ENCODE measurements around the gene SLIT1.

The SLIT1 gene

DNA sequence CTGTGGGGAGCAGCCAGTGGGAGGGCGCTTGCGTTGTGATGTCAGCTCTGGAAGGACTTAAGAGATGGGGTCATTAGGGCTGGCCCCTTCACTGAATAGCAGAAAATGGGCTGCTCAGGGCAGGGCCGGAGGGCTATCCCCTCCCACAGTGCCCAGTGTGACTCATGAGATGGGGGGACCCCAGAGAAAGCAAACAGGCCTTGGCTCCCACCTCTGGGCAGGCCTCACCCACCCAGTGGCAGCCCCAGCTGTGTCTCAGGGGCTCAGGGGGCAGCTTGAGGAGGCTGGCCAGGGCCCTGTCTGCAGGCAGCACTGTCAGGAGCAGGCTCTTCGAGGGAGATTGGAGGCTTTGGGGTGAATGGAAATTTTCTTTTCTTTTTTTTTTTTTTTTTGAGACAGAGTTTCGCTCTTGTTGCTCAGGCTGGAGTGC, 168.3 kb downstream of the SLIT1 start:
- no peak for DNase-seq

DNA sequence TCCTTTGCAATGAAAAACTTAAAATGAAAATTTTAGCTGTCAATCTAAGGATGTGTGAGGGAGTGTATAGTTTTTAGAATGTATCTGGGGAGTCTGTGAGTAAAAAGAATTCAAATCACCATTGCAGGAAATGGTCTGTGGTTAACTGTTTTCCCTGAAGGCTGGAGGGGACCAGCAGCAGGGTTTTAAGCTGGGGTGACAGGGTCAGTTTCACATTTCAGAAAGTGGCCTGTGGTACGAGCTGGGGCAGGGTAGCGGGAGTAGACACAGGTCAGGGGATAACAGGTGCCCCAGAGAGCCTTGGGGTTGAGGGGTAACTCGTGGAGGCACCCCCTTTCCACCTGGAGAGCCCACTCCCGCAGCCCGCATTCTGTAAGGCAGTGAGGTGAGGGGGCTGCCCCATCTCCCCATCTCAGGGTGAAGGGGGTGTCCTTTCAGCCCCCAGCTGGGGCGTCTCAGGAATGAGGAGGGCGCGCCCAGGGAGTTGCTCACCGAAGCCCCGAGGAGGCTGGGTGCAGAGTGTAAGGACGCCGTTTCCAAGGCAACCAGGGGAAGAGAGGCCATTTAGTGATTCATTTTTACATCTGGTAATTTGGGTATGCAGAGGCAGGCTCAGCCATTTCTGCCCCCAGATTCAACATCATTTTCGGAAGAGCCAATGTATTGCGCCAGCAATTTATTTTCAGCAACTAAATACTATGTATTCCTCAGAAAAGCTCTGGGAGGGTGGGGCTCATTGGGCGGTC, 168.9 kb downstream of the SLIT1 start:
- no peak for DNase-seq

DNA sequence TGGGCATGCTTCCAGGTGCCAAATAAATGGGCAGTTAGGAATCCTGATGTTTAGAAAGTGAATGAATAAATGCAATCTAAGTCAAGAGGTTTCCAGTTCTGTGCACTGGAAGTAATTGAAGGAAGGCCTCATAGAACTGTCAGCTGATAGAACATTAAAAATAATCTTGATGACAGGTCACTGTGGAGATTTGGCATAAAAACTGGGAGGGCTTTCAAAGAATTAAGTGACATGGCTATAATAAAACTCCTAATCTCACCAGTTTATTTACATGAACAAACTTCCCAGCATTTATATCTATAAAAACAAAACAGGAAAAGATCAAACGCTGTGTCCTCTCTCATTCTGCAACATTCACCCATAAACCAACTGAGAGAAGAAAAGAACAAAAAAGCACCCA, 170.5 kb downstream of the SLIT1 start:
- no peak for DNase-seq

DNA sequence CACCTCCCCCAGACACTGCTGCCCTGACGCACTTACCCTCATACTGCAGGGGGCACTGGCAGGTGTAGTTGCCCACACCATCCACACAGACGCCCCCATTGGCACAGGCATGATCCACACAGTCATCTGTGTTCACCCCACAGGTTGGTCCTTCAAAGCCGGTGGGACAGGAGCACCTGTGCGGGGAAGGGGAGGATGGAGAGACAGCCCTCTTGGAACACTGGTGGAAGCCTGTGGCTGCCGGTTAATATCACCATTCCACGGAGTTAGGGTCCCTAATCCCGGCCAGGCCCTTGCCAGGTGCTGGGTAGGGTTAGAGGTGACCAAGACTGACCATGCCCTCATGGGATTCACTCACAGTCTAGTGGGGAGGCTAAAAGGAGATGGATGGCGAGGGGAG, 171.8 kb downstream of the SLIT1 start:
- DNase-seq = no peak

DNA sequence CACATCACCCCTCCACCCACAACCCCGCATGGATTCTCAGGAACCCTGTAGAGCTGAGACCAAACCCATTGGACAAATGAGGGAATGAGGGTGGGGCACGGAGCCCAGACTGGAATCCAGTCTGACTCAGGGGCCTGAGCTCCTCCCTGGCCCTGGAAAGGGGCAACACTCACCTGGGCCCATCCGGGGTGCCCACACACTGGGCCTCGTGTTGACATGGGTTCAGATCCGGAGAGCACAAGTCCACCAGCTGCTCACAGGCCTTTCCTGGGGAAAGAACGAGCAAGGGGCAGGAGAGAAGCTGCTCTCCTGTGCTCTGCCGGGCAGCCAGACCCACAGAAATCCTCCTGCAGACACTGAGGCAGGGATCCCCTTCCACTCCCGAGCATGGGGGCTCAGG, 172.2 kb downstream of the SLIT1 start:
- no peak for DNase-seq

GRCh38 chr10:97012470-97012869, 173.3 kb downstream of the SLIT1 start:
- DNase-seq = no peak

DNA sequence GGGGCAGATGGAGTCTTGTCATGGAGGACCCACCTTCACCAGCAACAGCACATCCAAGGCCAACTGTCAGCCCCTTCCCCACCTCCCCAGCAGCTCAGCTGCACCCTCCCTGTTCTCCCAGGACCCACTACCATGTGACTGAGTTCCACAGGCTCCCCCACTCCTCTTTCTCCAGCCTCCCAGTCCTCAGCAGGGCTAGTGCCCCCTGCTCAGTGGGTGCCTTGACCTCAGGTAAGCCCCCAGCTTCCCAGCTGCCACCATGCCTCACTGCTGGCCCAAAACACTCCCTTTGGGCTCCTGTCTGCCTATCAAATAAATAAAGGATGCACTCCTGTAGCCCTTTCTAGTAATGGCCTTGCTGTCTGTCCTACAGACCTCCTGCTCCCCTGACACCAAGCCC, 174.4 kb downstream of the SLIT1 start:
- DNase-seq = no peak

- DNase-seq = no peak
Observed at GRCh38 chr10:97010695-97011206, 175.0 kb downstream of the SLIT1 start.

DNA sequence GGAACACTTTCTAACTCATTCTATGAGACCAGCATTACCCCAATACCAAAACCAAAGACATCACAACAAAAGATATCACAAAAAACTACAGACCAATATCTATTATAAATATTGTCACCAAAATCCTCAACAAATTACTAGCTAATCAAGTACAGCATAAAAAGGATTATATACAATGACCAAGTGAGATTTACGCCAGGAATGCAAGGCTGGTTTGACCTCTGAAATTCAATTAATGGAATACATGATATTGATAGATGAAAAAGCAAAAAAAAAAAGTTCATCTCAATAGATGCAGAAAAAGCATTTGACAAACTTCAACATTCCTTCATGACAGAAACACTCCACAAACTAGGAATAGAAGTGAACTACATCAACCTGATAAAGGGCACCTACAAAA, 178.3 kb downstream of the SLIT1 start:
- no peak for DNase-seq

GRCh38 chr10:97006364-97006763, 179.4 kb downstream of the SLIT1 start:
- DNase-seq = no peak

- no peak for DNase-seq
Observed at GRCh38 chr10:97005349-97005748, 180.4 kb downstream of the SLIT1 start.

DNA sequence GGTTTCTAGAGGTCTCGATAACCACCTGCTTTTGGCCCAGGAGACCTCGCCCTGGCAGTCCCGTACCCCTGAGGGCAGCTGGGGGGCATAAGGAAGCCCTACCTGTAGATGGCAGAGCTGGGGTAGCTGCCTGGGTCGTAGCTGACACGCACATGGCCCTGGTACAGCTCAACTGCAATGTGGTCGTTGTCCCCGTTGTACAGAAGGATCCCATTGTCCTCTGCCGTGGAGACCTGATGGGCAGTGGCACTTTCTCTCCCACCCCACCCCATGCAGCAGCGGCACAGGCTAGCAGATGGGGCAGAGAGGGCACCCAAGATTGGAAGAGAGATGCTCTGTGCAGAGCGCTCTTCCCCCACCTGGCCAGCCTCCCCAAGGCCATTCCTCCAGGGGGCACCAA, 181.2 kb downstream of the SLIT1 start:
- no peak for DNase-seq

GRCh38 chr10:97003804-97004201, 182.0 kb downstream of the SLIT1 start:
- DNase-seq = no peak

GRCh38 chr10:97003151-97003803, 182.5 kb downstream of the SLIT1 start:
- no peak for DNase-seq

DNA sequence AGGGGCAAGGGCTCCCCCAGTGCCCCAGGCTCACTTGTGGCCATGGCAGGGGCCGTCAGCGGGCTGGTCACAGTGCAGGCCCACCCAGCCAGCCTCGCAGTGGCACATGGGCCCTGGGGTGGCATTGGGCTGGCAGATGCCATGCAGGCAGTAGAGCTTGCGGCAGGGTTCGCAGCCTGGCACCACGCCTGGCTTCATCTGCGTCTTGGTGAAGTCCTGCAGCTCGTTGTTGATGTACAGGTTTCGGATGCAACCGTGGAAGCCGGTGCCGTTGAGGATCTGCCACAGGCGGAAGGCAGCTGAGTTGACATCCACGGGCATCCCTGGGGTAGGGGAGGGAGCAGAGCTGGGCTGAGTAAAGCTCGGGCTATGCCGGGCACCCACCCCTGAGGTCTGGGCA, 183.1 kb downstream of the SLIT1 start:
- no peak for DNase-seq

DNA sequence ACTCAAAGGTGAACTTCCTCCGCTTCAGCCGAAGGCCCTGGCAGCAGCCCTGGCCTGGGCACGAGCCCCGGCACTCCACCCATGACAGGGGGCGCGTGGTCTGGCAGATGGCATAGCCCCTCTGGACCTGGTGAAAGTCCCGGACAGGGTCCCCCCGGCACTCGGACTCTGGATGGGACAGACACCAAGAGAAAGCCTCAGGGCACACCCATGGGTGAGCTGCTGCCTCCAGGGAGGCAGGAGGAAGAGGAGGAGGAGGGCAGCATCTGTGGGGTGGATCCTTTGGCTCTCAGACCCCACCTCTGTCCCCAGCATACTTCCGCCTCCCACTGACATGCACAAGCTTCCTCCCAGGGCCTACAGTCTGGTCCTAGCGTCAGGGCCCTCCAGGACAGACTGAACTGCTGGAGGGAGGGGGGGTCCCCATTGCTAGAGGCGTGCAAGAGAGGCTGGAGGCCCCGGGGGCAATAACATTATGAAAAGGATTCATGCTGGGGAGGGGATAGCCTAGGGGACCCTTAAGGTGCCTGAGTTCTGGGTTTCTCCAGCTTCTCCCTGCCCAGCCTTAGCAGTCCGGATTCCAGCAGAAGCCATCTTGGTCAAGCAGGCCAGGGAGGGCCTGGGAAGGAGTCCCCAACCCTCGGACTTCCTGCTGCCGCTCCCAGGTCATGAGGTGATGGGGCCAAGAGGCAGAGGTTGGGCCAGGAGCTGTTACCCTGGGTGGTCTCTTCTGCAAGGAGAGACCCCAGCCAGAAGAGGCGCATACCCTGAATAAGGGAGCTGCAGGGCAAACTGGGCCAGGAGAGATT, 184.4 kb downstream of the SLIT1 start:
- no peak for DNase-seq

GRCh38 chr10:97000487-97001182, 185.1 kb downstream of the SLIT1 start:
- DNase-seq = no peak

GRCh38 chr10:96999987-97000386, 185.8 kb downstream of the SLIT1 start:
- no peak for DNase-seq

- no peak for DNase-seq
Observed at GRCh38 chr10:96999337-96999736, 186.4 kb downstream of the SLIT1 start.

- no peak for DNase-seq
Observed at GRCh38 chr10:96998329-96998888, 187.3 kb downstream of the SLIT1 start.

- no peak for DNase-seq
Observed at GRCh38 chr10:96996275-96996965, 189.3 kb downstream of the SLIT1 start.

DNA sequence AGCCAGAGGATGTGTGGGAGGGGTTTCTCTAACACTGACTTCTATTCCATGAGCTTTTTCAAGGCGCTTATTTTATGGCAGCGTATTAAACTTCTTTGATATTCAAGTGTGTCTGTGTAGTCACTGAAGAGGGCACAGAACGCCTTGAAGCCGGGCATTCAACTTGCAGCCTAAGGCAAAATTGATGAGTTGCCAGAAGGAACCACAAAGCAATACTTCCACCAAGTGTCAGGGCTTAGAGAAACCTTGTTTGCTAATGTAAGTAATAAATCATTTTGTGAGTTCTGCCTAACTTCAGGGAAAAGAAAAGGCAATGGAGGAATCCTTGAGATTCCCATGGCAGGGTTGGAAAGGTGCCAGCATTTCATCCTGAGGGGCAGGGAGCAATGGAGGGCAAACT, 189.9 kb downstream of the SLIT1 start:
- no peak for DNase-seq

All from NCI-H2107 (cell line).